Panc1 (cell line): ENCODE results near the gene GIMAP1. TPM values are rescaled to one million over a fixed set of nuclear protein-coding genes. Genes with fewer than 3 reads are reported as not detected.

Experiments used
- ATAC-seq: fragments of 200-7000 bp; cut with Tn5 transposase; 2 replicates; pipeline ENCODE4 v1.9.1; 2020; ENCODE audit warnings: mild to moderate bottlenecking, moderate library complexity
- BruUV-seq: library from RNA; stranded (reverse); fragments of 400-500 nt; replicated peaks from 2 replicates; lab custom pipeline; 2021; lab: Mats Ljungman, UMichigan
- CTCF ChIA-PET: fragments of 300-600 bp; sonication (Branson Sonifier 250); formaldehyde crosslinking; loops from one replicate; lab custom pipeline; 2022; ENCODE audit warnings: antibody characterized with exemption; lab: Charles Lee
- POLR2A ChIA-PET: fragments of 300-600 bp; sonication (Branson Sonifier 250); formaldehyde crosslinking; loops from one replicate; lab custom pipeline; 2022; ENCODE audit warnings: antibody characterized with exemption; lab: Charles Lee
- DNase-seq: peaks from one replicate; pipeline ENCODE4 v3.0.0-alpha.2; 2010; ENCODE audit warnings: low read depth, low spot score
- H3K27ac ChIP-seq: 2 replicates; pipeline ENCODE4 v1.5.1; 2011; ENCODE audit warnings: mild to moderate bottlenecking, low read length, inconsistent platforms
- H3K27me3 ChIP-seq: fragments of 200-500 bp; sonication (Bioruptor generic); 2 replicates; pipeline ENCODE4 v1.6.0; 2014; ENCODE audit warnings: low read length, inconsistent platforms; ENCODE audit not compliant: control insufficient read depth, insufficient read depth
- H3K36me3 ChIP-seq: fragments of 200-500 bp; sonication (Bioruptor generic); 2 replicates; pipeline ENCODE4 v1.5.1; 2014; ENCODE audit warnings: inconsistent platforms, mild to moderate bottlenecking, low read length, moderate library complexity; ENCODE audit not compliant: control insufficient read depth, insufficient read depth
- H3K4me1 ChIP-seq: 2 replicates; pipeline ENCODE4 v1.5.1; 2011; ENCODE audit warnings: inconsistent platforms, mild to moderate bottlenecking, low read length, moderate library complexity; ENCODE audit not compliant: control insufficient read depth, insufficient read depth
- H3K4me3 ChIP-seq, 2 experiments: 2 replicates each; pipeline ENCODE4 v1.5.1; 2011 to 2012; ENCODE audit warnings: low read depth in 2 of 2, low read length in 2 of 2, mild to moderate bottlenecking in 2 of 2, inconsistent platforms in 1 of 2, moderate library complexity in 1 of 2
- H3K9me3 ChIP-seq: fragments of 200-500 bp; sonication (Bioruptor generic); 2 replicates; pipeline ENCODE4 v1.5.1; 2014; ENCODE audit warnings: low read depth, mild to moderate bottlenecking, inconsistent platforms, low read length, moderate library complexity; ENCODE audit not compliant: control insufficient read depth, insufficient read depth
- POLR2AphosphoS5 ChIP-seq: IDR thresholded peaks from 2 replicates; pipeline ENCODE4 v1.6.1; 2012; ENCODE audit warnings: mild to moderate bottlenecking, low read depth, low read length, moderate library complexity
- REST ChIP-seq, 2 experiments: IDR thresholded peaks; 2 replicates each; pipeline ENCODE4 v1.6.1; 2011 to 2012; ENCODE audit warnings: low read depth in 2 of 2, control low read depth in 1 of 2, low read length in 1 of 2, mild to moderate bottlenecking in 1 of 2, moderate library complexity in 1 of 2; ENCODE audit not compliant: insufficient read depth in 1 of 2
- SIN3A ChIP-seq: IDR thresholded peaks from 2 replicates; pipeline ENCODE4 v1.6.1; 2012; ENCODE audit warnings: low read depth, mild to moderate bottlenecking, low read length, moderate library complexity, borderline replicate concordance; ENCODE audit not compliant: insufficient read depth
- TCF7L2 ChIP-seq: IDR thresholded peaks from 2 replicates; pipeline ENCODE4 v1.6.1; 2011; ENCODE audit warnings: mild to moderate bottlenecking, low read depth, low read length, inconsistent platforms
- in situ Hi-C: cut with HindIII; loops from 2 replicates; pipeline ENCODE4 v1.10.0; 2016; ENCODE audit warnings: low sequenced_read_pairs, low pct_unique_long_range_greater_than_20kb
- intact Hi-C: fragments of 100-400 bp; cut with micrococcal nuclease; formaldehyde crosslinking; loops from one replicate; pipeline ENCODE4 v1.10.0; 2022; ENCODE audit not compliant: unreplicated experiment
- total RNA-seq: library from RNA; stranded (reverse); gene quantifications from one replicate; pipeline ENCODE4 v1.2.1, GENCODE V29; 2021; ENCODE audit not compliant: unreplicated experiment
- TF ChIP-seq, protein P1 (sequence below): fragments of 450-650 bp; IDR thresholded peaks from 2 replicates; pipeline ENCODE4 v1.5.1; 2017; ENCODE audit warnings: mild to moderate bottlenecking

The GIMAP1 gene
- total RNA-seq, 1 experiment from 2014 or later: 0.05 TPM

GRCh38 chr7:150695654-150696053 is 20.8 kb upstream of the GIMAP1 start:
- Histone ChIP-seq H3K36me3 (no peaks in the 10 kb centered on the region), H3K4me3 (no peak overlapping the region), H3K27me3 (peaks cover 2% of the 10 kb centered on the region; the same call in 1 of the 2 replicates), H3K27ac (no peak overlapping the region), H3K9me3 (no peaks in the 10 kb centered on the region), H3K4me1 (no peaks in the 10 kb centered on the region)
- ChIA-PET POLR2A (no interaction called here), CTCF (no interaction called here)
- TF ChIP-seq POLR2AphosphoS5: no peak
- no peak for ATAC-seq
- no TSS peak for BruUV-seq
- DNase-seq: no peak
- in situ Hi-C loops: no loop called here
- intact Hi-C loops: no loop called here

GRCh38 chr7:150703209-150703608 is 13.2 kb upstream of the GIMAP1 start:
- no TSS peak for BruUV-seq
- in situ Hi-C loops (no loop called here), intact Hi-C loops (no loop called here)
- CTCF ChIA-PET: interaction anchor here (0.7 kb wide), 1 partner anchor 492 kb away, joined by 4 read pairs; no protein-coding TSS in a partner anchor
- Histone ChIP-seq H3K36me3 (no peaks in the 10 kb centered on the region), H3K4me3 (no peak overlapping the region), H3K27ac (no peak overlapping the region), H3K9me3 (peaks cover 15% of the 10 kb centered on the region; the same call in 1 of the 2 replicates), H3K27me3 (no peaks in the 10 kb centered on the region), H3K4me1 (no peaks in the 10 kb centered on the region)
- POLR2A ChIA-PET: no interaction called here
- DNase-seq (no peak), ATAC-seq (no peak)
- TF ChIP-seq SIN3A (no peak), TCF7L2 (no peak)
- TF ChIP-seq, protein P1, sequence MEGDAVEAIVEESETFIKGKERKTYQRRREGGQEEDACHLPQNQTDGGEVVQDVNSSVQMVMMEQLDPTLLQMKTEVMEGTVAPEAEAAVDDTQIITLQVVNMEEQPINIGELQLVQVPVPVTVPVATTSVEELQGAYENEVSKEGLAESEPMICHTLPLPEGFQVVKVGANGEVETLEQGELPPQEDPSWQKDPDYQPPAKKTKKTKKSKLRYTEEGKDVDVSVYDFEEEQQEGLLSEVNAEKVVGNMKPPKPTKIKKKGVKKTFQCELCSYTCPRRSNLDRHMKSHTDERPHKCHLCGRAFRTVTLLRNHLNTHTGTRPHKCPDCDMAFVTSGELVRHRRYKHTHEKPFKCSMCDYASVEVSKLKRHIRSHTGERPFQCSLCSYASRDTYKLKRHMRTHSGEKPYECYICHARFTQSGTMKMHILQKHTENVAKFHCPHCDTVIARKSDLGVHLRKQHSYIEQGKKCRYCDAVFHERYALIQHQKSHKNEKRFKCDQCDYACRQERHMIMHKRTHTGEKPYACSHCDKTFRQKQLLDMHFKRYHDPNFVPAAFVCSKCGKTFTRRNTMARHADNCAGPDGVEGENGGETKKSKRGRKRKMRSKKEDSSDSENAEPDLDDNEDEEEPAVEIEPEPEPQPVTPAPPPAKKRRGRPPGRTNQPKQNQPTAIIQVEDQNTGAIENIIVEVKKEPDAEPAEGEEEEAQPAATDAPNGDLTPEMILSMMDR: no peak

GRCh38 chr7:150715293-150715692 is 1.1 kb upstream of the GIMAP1 start:
- H3K4me3 ChIP-seq: no peak overlapping the region
- ATAC-seq (no peak), DNase-seq (no peak)
- H3K27me3 ChIP-seq: no peaks in the 10 kb centered on the region; the same call in 1 of the 2 replicates
- in situ Hi-C loops (no loop called here), intact Hi-C loops (no loop called here)
- BruUV-seq: no TSS peak
- H3K36me3 ChIP-seq: no peaks in the 10 kb centered on the region
- TF ChIP-seq SIN3A (no peak), POLR2AphosphoS5 (no peak), REST (IDR thresholded peaks at IDR 0.05; ENCODE audit: insufficient read depth in 1 of 2, low read depth in 2 of 2, low read length in 1 of 2) (no peak), TCF7L2 (no peak)
- TF ChIP-seq, protein P1: no peak
- ChIA-PET POLR2A (interaction anchor here (0.6 kb wide), 1 partner anchor 28 kb away, joined by 3 read pairs; no protein-coding TSS in a partner anchor), CTCF (interaction anchor here (0.6 kb wide), 1 partner anchor 353 kb away, joined by 3 read pairs; no protein-coding TSS in a partner anchor)
- H3K4me1 ChIP-seq: no peaks in the 10 kb centered on the region
- H3K9me3 ChIP-seq: no peaks in the 10 kb centered on the region
- no peak overlapping the region for H3K27ac ChIP-seq
